ENCODE results near the gene POLR2E. TPM values are rescaled to one million over a fixed set of nuclear protein-coding genes. Genes with fewer than 3 reads are reported as not detected.

Gene POLR2E
- total and polyA plus RNA-seq, 2 experiments from 2014 or later = 257 to 286 TPM

- TF ChIP-seq ZNF462 (CRISPR knock-in tag; IDR thresholded peaks at IDR 0.05) (no peak), ZNF114 (CRISPR knock-in tag; IDR thresholded peaks at IDR 0.05) (no peak), JUNB (IDR thresholded peaks at IDR 0.05; ENCODE audit: unreplicated experiment) (no peak), EZH2phosphoT487 (IDR thresholded peaks at IDR 0.05; ENCODE audit: unreplicated experiment) (no peak), STAT1 (IDR thresholded peaks at IDR 0.05; ENCODE audit: unreplicated experiment) (no peak), POLR2AphosphoS5 (IDR thresholded peaks at IDR 0.05; ENCODE audit: low read depth) (no peak), ZNF331 (CRISPR knock-in tag; IDR thresholded peaks at IDR 0.05; ENCODE audit: low read depth) (no peak), ETS1 (IDR thresholded peaks at IDR 0.05) (no peak), CTCF (conservative IDR thresholded peaks at IDR 0.05; ENCODE audit: low read depth in 2 of 2) (no peak), NANOG (IDR thresholded peaks at IDR 0.05; ENCODE audit: borderline replicate concordance) (no peak)
Observed at GRCh38 chr19:1117654-1118053, 22.5 kb upstream of the POLR2E start (continued).
